K562 (cell line): ENCODE data around the gene HSD11B1L. TPM values are rescaled to one million over a fixed set of nuclear protein-coding genes. Genes with fewer than 3 reads are reported as not detected.

ENCODE experiments used
- BRCA1 ChIP-seq, 2 experiments: fragments of 450-650 bp in 1 of 2; sonication (generic) in 1 of 2; formaldehyde crosslinking in 1 of 2; IDR thresholded peaks; 2 replicates each; pipeline versions ENCODE4 v1.5.0 to v1.6.1; 2017 to 2020; ENCODE audit warnings: mild to moderate bottlenecking in 1 of 2, missing genetic modification reagents in 1 of 2
- CHD2 ChIP-seq: IDR thresholded peaks from 2 replicates; pipeline ENCODE4 v1.6.1; 2011; ENCODE audit warnings: low read depth, low read length
- CHD4 ChIP-seq: fragments of 200-600 bp; sonication (generic); IDR thresholded peaks from 3 replicates; pipeline ENCODE4 v1.6.1; 2012; ENCODE audit warnings: low read depth, mild to moderate bottlenecking, mixed read lengths, low read length, inconsistent platforms; ENCODE audit not compliant: insufficient read depth, insufficient replicate concordance, poor library complexity, severe bottlenecking
- CXXC5 ChIP-seq: fragments of 250-450 bp; sonication (Bioruptor Pico); IDR thresholded peaks from 2 replicates; pipeline ENCODE4 v1.8.0; 2022; ENCODE audit warnings: inconsistent platforms, mild to moderate bottlenecking, moderate library complexity
- EP400 ChIP-seq: fragments of 450-650 bp; IDR thresholded peaks from 2 replicates; pipeline ENCODE4 v1.6.1; 2017; ENCODE audit warnings: antibody characterized with exemption, mild to moderate bottlenecking, moderate library complexity
- ETV5 ChIP-seq: sonication (generic); formaldehyde crosslinking; IDR thresholded peaks from 2 replicates; pipeline ENCODE4 v1.4.0; 2020; ENCODE audit warnings: low read depth, mild to moderate bottlenecking, missing genetic modification reagents
- FOXJ2 ChIP-seq: fragments of 200-800 bp; sonication (Bioruptor generic); IDR thresholded peaks from 2 replicates; pipeline ENCODE4 v1.6.1; 2016; ENCODE audit warnings: missing genetic modification characterization, missing compliant biosample characterization
- HNRNPL ChIP-seq: fragments of 200-400 bp; formaldehyde crosslinking; IDR thresholded peaks from 2 replicates; pipeline ENCODE4 v1.6.1; 2017; ENCODE audit warnings: low read depth, mild to moderate bottlenecking, low read length
- MEIS2 ChIP-seq: fragments of 450-650 bp; IDR thresholded peaks from 2 replicates; pipeline ENCODE4 v1.6.1; 2014; ENCODE audit warnings: mild to moderate bottlenecking; ENCODE audit not compliant: partially characterized antibody
- MXI1 ChIP-seq: IDR thresholded peaks from 2 replicates; pipeline ENCODE4 v1.6.1; 2011; ENCODE audit warnings: low read depth, mild to moderate bottlenecking, improper control_type of control experiment, low read length
- NFRKB ChIP-seq: fragments of 450-650 bp; IDR thresholded peaks from 2 replicates; pipeline ENCODE4 v1.6.1; 2016; ENCODE audit warnings: low read depth
- POLR3G ChIP-seq: IDR thresholded peaks from 2 replicates; pipeline ENCODE4 v1.6.1; 2011; ENCODE audit not compliant: insufficient read length, insufficient replicate concordance; ENCODE audit errors: extremely low read depth
- RUNX1 ChIP-seq: sonication (generic); IDR thresholded peaks from 2 replicates; pipeline ENCODE4 v1.6.1; 2016; ENCODE audit warnings: antibody characterized with exemption, low read depth
- SIRT6 ChIP-seq: IDR thresholded peaks from one replicate; pipeline ENCODE4 v1.6.1; 2012; ENCODE audit warnings: low read depth, mild to moderate bottlenecking, control low read depth, inconsistent platforms, low read length, moderate library complexity
- SUPT5H ChIP-seq: fragments of 450-650 bp; IDR thresholded peaks from 2 replicates; pipeline ENCODE4 v1.6.1; 2016
- TAF9B ChIP-seq: fragments of 450-650 bp; IDR thresholded peaks from 2 replicates; pipeline ENCODE4 v1.6.1; 2018; ENCODE audit warnings: mild to moderate bottlenecking; ENCODE audit not compliant: partially characterized antibody
- YY1 ChIP-seq, 3 experiments: IDR thresholded peaks; 2 replicates each; pipeline ENCODE4 v1.6.1; 2011; ENCODE audit warnings: low read length in 2 of 3, mild to moderate bottlenecking in 2 of 3, moderate library complexity in 2 of 3, borderline replicate concordance in 1 of 3, control low read depth in 1 of 3, low read depth in 1 of 3; ENCODE audit not compliant: insufficient read depth in 3 of 3, insufficient replicate concordance in 2 of 3, control insufficient read depth in 1 of 3, insufficient read length in 1 of 3; ENCODE audit errors: extremely low read depth in 1 of 3
- ZKSCAN3 ChIP-seq: fragments of 250-450 bp; sonication (Bioruptor Pico); IDR thresholded peaks from 2 replicates; pipeline ENCODE4 v1.4.0; 2020
- ZNF589 ChIP-seq: fragments of 200-800 bp; sonication (Bioruptor generic); IDR thresholded peaks from 2 replicates; pipeline ENCODE4 v1.6.1; 2016; ENCODE audit warnings: low read depth, missing genetic modification characterization, missing compliant biosample characterization
- polyA plus RNA-seq, 8 experiments: library from polyadenylated mRNA; depleted of rRNA in 4 of 8; stranded (reverse) in 5 of 8; unstranded in 3 of 8; fragments of >200 nt; fragmentation: Nextera tagmentation in 2 of 8; fragmentation: Illumina TruSeq in 1 of 8; extraction: Ambion mirVana in 2 of 8; extraction: Trizol in 1 of 8; gene quantifications; 2 replicates each; pipeline versions ENCODE4 v1.2.1 to v1.2.3, GENCODE V29; 2011 to 2014; ENCODE audit warnings: inconsistent platforms in 1 of 8, missing spikeins in 1 of 8
- total RNA-seq, 7 experiments: library from RNA; depleted of rRNA in 6 of 7; stranded (reverse); fragments of >200 nt in 6 of 7; fragmentation: Illumina TruSeq in 2 of 7; extraction: Trizol in 2 of 7; gene quantifications; 2 replicates each; pipeline versions ENCODE4 v1.2.1 to v1.2.3, GENCODE V29; 2011 to 2021; ENCODE audit warnings: low replicate concordance in 1 of 7
- TF ChIP-seq, protein P1 (sequence below), 2 experiments: IDR thresholded peaks; 2 replicates each; pipeline ENCODE4 v1.6.1; 2011; ENCODE audit warnings: borderline replicate concordance in 1 of 2, control low read depth in 1 of 2, low read depth in 1 of 2, low read length in 1 of 2, mild to moderate bottlenecking in 1 of 2, mixed read lengths in 1 of 2, moderate library complexity in 1 of 2; ENCODE audit not compliant: insufficient read depth in 1 of 2, insufficient read length in 1 of 2, poor library complexity in 1 of 2, severe bottlenecking in 1 of 2; ENCODE audit errors: extremely low read depth in 1 of 2
- TF ChIP-seq, protein P2 (sequence below): fragments of 450-650 bp; formaldehyde crosslinking; IDR thresholded peaks from 2 replicates; pipeline ENCODE4 v1.4.0; 2022; ENCODE audit warnings: missing genetic modification characterization
- TF ChIP-seq, protein P3 (sequence below), 2 experiments: fragments of 450-650 bp in 1 of 2; sonication (generic) in 1 of 2; formaldehyde crosslinking; conservative IDR thresholded peaks; 2 replicates each; pipeline versions ENCODE4 v1.4.0 to v1.8.1; 2020 to 2022; ENCODE audit warnings: mild to moderate bottlenecking in 1 of 2, missing genetic modification reagents in 1 of 2

Gene HSD11B1L
- total and polyA plus RNA-seq, 9 of the 15 experiments (the other 6 are each of a cell fraction or from before 2014, with no cell fraction given): 0.31 to 7.7 (median 2.3) TPM

DNA sequence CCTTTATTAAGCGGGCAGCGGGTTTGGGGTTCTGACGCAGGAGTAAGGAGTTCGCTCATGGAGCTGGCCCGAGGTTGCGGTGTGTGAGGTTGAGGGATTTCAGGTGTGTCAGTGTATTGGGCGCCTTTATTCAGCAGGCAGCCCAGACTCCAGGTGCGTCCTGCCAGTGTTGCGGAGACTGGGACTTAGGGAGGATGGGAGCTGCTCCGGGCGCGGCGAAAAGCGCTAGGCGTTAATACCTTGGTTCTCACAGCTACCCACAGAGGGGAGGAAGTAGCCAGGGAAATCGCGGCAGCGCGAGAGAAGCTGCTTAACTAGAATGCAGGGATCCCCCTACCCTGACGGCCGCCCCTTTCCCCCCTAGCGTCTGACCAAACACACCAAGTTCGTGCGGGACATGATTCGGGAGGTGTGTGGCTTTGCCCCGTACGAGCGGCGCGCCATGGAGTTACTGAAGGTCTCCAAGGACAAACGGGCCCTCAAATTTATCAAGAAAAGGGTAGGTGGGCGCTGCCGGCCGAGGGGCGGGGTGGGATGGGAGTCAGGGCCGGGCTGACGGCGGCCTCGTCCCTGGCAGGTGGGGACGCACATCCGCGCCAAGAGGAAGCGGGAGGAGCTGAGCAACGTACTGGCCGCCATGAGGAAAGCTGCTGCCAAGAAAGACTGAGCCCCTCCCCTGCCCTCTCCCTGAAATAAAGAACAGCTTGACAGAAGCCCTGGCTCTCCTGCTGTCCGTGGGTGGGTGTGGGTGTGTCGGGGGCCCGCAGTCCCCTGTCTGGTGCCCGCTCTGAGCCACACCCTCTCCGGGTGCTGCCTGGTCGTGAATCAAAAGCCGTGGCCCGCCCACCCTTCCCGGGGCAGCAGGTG, 10.4 kb downstream of the HSD11B1L start (continued):
- TF ChIP-seq, protein P1, sequence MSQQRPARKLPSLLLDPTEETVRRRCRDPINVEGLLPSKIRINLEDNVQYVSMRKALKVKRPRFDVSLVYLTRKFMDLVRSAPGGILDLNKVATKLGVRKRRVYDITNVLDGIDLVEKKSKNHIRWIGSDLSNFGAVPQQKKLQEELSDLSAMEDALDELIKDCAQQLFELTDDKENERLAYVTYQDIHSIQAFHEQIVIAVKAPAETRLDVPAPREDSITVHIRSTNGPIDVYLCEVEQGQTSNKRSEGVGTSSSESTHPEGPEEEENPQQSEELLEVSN (IDR thresholded peaks at IDR 0.05; ENCODE audit: borderline replicate concordance in 1 of 2, extremely low read depth in 1 of 2, insufficient read depth in 1 of 2, insufficient read length in 1 of 2, low read depth in 1 of 2, low read length in 1 of 2, poor library complexity in 1 of 2, severe bottlenecking in 1 of 2): peak; percentile 24 to 60
- peak; percentile 59; the same call in 1 of the 2 replicates for TF ChIP-seq RUNX1
- peak; percentile 61 for TF ChIP-seq CXXC5 (CRISPR knock-in tag)
- TF ChIP-seq, protein P2, sequence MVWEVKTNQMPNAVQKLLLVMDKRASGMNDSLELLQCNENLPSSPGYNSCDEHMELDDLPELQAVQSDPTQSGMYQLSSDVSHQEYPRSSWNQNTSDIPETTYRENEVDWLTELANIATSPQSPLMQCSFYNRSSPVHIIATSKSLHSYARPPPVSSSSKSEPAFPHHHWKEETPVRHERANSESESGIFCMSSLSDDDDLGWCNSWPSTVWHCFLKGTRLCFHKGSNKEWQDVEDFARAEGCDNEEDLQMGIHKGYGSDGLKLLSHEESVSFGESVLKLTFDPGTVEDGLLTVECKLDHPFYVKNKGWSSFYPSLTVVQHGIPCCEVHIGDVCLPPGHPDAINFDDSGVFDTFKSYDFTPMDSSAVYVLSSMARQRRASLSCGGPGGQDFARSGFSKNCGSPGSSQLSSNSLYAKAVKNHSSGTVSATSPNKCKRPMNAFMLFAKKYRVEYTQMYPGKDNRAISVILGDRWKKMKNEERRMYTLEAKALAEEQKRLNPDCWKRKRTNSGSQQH: peak; percentile 9; the same call in 1 of the 2 replicates
- TF ChIP-seq ETV5 (CRISPR knock-in tag): no peak
- TF ChIP-seq SIRT6: peak; percentile 44
- no peak for TF ChIP-seq BRCA1 (IDR thresholded peaks at IDR 0.05)
- 0 out of 2 replicates have a peak, but pooled peaks have one; percentile 17 for TF ChIP-seq BRCA1 (CRISPR knock-in tag; IDR thresholded peaks at IDR 0.05)
- no peak for TF ChIP-seq NFRKB
- TF ChIP-seq EP400: no peak
- no peak for TF ChIP-seq POLR3G
- peak; percentile 17; the same call in 1 of the 2 replicates for TF ChIP-seq HNRNPL
- no peak for TF ChIP-seq ZKSCAN3
- peak; percentile 34 for TF ChIP-seq MEIS2
- TF ChIP-seq CHD2: peak; percentile 36; the same call in 1 of the 2 replicates
- TF ChIP-seq SUPT5H: peak; percentile 42
- 0 out of 2 replicates have a peak, but pooled peaks have one; percentile 67 for TF ChIP-seq ZNF589
- TF ChIP-seq, protein P3, sequence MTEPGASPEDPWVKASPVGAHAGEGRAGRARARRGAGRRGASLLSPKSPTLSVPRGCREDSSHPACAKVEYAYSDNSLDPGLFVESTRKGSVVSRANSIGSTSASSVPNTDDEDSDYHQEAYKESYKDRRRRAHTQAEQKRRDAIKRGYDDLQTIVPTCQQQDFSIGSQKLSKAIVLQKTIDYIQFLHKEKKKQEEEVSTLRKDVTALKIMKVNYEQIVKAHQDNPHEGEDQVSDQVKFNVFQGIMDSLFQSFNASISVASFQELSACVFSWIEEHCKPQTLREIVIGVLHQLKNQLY (CRISPR knock-in tag; conservative IDR thresholded peaks at IDR 0.05): no peak
- 0 out of 2 replicates have a peak, but pooled peaks have one; percentile 36 for TF ChIP-seq MXI1
- TF ChIP-seq CHD4: no peak
- TF ChIP-seq FOXJ2 (tag): no peak
- no peak for TF ChIP-seq TAF9B
- peak in 2 of 3 experiments; percentile 17 to 71 for TF ChIP-seq YY1 (IDR thresholded peaks at IDR 0.05; ENCODE audit: borderline replicate concordance in 1 of 3, control insufficient read depth in 1 of 3, extremely low read depth in 1 of 3, insufficient read depth in 3 of 3, insufficient read length in 1 of 3, insufficient replicate concordance in 2 of 3, low read depth in 1 of 3, low read length in 2 of 3)
